Mucosa of descending colon (tissue), 3 donors: ENCODE data around the gene PSMB5. TPM values are rescaled to one million over a fixed set of nuclear protein-coding genes. Genes with fewer than 3 reads are reported as not detected.

Experiments
- ATAC-seq: fragments of 200-7000 bp; cut with Tn5 transposase; one replicate; pipeline ENCODE4 v1.9.1; 2020; ENCODE audit warnings: mild to moderate bottlenecking, moderate library complexity
- DNase-seq, 3 donors: peaks; one replicate each; pipeline ENCODE4 v3.0.0-alpha.2; 2020
- H3K36me3 ChIP-seq: fragments of 200-600 bp; one replicate; pipeline ENCODE4 v1.8.0; 2021; ENCODE audit warnings: low read depth, mild to moderate bottlenecking
- H3K4me1 ChIP-seq: fragments of 200-600 bp; one replicate; pipeline ENCODE4 v1.8.0; 2021; ENCODE audit warnings: low read depth, mild to moderate bottlenecking
- H3K4me3 ChIP-seq: fragments of 200-600 bp; one replicate; pipeline ENCODE4 v1.8.0; 2021; ENCODE audit warnings: mild to moderate bottlenecking
- H3K9me3 ChIP-seq: fragments of 200-600 bp; one replicate; pipeline ENCODE4 v1.8.0; 2021; ENCODE audit warnings: mild to moderate bottlenecking
- intact Hi-C, 2 donors: fragments of 100-400 bp; cut with DNase I in 1 of 2; cut with micrococcal nuclease in 1 of 2; formaldehyde crosslinking; loops; one replicate each; pipeline versions ENCODE4 v1.11.0 to v1.11.1; 2022; cut with DNase I, micrococcal nuclease
- total RNA-seq, 3 donors: library from RNA; stranded (reverse); fragmentation: NEBNext Ultra II Directional in 2 of 3; extraction: Animal tissue kit (Norgen Biotek cat#: 25700) in 2 of 3; gene quantifications; one replicate each; pipeline versions ENCODE4 v1.2.1 to v1.2.4, GENCODE V29; 2021 to 2023
- TF ChIP-seq, protein P1 (sequence below): fragments of 200-600 bp; IDR thresholded peaks from one replicate; pipeline ENCODE4 v1.8.0; 2022; ENCODE audit warnings: antibody characterized with exemption, mild to moderate bottlenecking
- donor health status: DM: no; HTN: no; CAD: no; lungs with moderate emphysema.
- donor health status: DM: no; HTN: no; CAD: no.
- donor health status: DM: no; HTN: yes; CAD: no.

The PSMB5 gene
- total RNA-seq, 3 donors from 2014 or later, result 54.4 to 94.3 (median 92.5) TPM

DNA sequence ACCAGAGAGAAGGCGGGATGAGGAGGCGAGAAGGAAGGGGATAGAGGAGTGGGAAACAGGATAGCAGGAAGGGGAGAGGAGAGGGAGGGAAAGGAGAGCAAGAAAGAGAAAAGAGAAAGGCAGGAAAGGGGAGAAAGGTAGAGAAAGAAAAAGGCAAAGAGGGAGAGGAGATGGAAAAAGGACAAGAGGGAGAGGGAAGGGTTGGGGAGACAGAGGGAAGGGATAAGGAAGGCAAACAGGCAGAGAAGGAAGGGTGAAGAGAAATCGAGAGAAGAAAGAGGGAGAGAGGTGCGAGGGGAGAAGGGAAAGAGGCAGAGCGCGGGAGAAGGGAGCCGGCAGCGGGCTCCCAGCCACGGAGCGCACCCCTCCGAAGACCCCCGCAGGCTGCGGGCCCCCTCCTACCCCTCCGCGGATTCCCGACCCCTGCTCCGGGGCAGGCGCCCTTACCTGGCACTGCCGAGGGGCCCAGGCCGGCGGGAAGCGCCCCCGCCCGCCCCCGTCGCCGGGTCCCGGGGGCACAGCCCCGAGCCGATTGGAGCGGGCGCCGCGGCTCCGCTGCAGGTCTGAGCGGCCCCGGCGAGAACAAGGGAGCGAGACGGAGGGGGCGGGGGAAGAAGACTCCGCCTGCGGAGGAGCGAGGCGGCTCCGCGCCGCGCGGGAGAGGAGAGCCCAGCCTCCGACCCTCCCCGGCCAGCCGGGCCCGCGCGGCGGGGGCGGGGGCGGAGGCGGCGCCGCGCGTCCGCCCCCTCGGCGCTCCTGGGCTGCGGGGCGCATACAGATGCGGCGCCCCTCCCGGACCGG is 22.5 kb upstream of the PSMB5 start, which contains the start of gene CDH24:
Gene CDH24 (minus strand): TSS at position 565 of the 801 bp plus-strand sequence. CDS start 1,787 bp downstream, outside the sequence.
- H3K9me3 ChIP-seq, result no peaks in the 10 kb centered on the region
- TF ChIP-seq, protein P1, sequence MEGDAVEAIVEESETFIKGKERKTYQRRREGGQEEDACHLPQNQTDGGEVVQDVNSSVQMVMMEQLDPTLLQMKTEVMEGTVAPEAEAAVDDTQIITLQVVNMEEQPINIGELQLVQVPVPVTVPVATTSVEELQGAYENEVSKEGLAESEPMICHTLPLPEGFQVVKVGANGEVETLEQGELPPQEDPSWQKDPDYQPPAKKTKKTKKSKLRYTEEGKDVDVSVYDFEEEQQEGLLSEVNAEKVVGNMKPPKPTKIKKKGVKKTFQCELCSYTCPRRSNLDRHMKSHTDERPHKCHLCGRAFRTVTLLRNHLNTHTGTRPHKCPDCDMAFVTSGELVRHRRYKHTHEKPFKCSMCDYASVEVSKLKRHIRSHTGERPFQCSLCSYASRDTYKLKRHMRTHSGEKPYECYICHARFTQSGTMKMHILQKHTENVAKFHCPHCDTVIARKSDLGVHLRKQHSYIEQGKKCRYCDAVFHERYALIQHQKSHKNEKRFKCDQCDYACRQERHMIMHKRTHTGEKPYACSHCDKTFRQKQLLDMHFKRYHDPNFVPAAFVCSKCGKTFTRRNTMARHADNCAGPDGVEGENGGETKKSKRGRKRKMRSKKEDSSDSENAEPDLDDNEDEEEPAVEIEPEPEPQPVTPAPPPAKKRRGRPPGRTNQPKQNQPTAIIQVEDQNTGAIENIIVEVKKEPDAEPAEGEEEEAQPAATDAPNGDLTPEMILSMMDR, result no peak
- H3K4me1 ChIP-seq, result peaks cover 12% of the 10 kb centered on the region
- ATAC-seq (peak; percentile 76), DNase-seq (peak; percentile 79 to 86 (median 83))
- intact Hi-C loops, result loop anchor here in 1 of 2 donors (5.0 kb wide), 1 partner anchor 70 kb away; no protein-coding TSS in a partner anchor
- peak within 1 kb of the TSS; percentile 48 for H3K4me3 ChIP-seq
- peaks cover 9% of the 10 kb centered on the region for H3K36me3 ChIP-seq

DNA sequence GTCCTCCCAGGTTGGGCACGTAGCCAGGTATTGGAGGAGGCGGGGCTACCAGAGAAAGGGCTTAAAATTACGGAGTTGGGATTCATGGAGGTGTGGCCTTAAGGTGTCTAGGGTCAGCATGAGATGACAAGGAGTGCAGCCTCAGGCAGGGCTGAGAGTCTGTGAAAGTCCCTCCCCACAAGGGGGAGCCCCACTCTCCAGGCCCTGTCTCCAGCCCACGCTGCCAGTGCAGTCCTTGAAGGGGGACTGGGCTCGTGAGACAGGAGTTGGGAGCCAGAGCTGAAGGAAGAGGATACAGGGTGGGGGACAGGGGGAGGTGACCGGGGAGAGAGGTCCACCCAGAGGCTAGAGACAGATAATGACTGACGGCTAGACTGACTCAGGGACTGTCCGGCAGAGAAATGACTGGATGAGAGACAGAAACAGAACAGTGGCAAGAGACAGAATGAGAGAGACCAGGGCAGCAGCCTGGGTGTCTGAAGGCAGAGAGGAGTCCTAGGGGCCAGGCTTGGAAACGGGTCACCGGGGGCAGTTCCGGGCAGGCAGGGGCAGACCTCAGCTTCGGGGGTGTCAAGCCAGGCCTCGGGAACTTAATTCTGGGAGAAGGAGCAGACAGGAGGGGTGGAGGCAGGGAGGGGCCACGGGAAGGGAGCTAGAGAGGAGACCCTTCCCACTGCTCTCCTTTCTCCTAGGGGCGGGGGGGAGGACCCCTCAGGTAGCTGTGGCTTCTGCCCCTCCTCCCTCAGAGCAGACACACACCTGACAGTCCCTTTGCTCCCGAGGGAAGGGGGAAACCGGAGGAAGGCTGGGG is 21.6 kb upstream of the PSMB5 start:
- no peaks in the 10 kb centered on the region for H3K9me3 ChIP-seq
- ATAC-seq (peak; percentile 66), DNase-seq (peak in 2 of 3 donors; percentile 75 to 79)
- TF ChIP-seq, protein P1, result peak; percentile 77
- no peak overlapping the region for H3K4me3 ChIP-seq
- H3K36me3 ChIP-seq, result peaks cover 9% of the 10 kb centered on the region
- intact Hi-C loops, result loop anchor here in 1 of 2 donors (5.0 kb wide), 1 partner anchor 69 kb away; no protein-coding TSS in a partner anchor
- H3K4me1 ChIP-seq, result peaks cover 12% of the 10 kb centered on the region

DNA sequence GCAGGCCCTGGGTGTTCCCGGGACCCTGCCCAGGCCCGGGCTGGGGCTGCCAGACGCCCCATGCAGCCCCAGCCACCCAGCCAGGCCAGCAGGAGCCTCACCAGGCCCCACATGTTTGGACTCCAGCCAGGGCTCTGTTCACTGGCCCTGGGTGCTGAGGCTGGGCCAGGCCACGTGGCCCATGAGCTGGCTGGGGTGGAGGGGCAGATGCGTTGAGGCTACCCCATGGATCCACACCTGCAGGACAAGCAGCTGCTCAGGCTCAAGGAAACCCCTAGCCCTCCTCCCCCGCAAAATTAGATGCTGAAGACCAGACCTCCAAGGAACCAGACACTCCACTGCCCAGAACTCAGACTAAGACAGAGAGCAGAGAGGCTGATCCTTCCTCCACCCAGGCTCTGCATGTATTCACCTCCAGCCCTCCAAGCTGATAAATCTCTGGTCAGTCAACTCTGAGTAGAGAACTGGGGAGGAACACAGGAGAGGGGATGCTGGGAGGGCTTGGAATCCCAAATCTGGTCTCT is 21.0 kb upstream of the PSMB5 start:
- no peak for DNase-seq
- Histone ChIP-seq H3K4me3 (no peak overlapping the region), H3K9me3 (no peaks in the 10 kb centered on the region), H3K4me1 (peaks cover 12% of the 10 kb centered on the region), H3K36me3 (peaks cover 3% of the 10 kb centered on the region)
- ATAC-seq, result no peak
- intact Hi-C loops, result loop anchor here in 1 of 2 donors (5.0 kb wide), 1 partner anchor 68 kb away; no protein-coding TSS in a partner anchor
- TF ChIP-seq, protein P1, result no peak

DNA sequence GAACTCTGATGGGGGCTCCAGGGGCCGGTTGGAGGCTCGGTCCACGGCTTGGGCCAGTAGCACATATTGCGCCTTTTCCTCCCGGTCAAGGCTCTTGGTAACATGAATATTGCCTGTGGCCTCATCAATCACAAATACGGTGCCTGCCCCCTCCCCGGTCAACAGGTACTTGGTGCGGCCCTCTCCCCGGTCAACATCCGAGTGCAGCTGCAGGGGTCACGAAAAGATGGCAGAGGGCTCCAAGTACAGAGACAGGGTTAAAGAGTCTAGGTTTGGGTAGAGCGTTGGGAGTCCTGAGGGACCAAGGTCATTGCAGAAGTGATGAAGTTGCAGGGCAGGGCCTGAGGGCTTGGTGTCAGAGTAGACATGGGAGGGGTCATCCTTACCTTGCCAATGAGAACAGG is 20.4 kb upstream of the PSMB5 start:
- H3K4me1 ChIP-seq, result peaks cover 12% of the 10 kb centered on the region
- intact Hi-C loops, result loop anchor here in 1 of 2 donors (5.0 kb wide), 1 partner anchor 68 kb away; no protein-coding TSS in a partner anchor
- TF ChIP-seq, protein P1, result no peak
- H3K36me3 ChIP-seq, result no peaks in the 10 kb centered on the region
- ATAC-seq, result no peak
- H3K9me3 ChIP-seq, result no peaks in the 10 kb centered on the region
- no peak overlapping the region for H3K4me3 ChIP-seq
- DNase-seq, result no peak
